GM06990 (cell line): Measurements from ENCODE around the gene ACAP2.

Source experiments
- DNase-seq: peaks from one replicate; pipeline ENCODE4 v3.0.0-alpha.2; 2011; ENCODE audit not compliant: insufficient read length; ENCODE audit errors: extremely low read depth
- H3K27me3 ChIP-seq: replicated peaks from 2 replicates; pipeline ENCODE4 v1.6.0; 2011; ENCODE audit warnings: low read length; ENCODE audit not compliant: control insufficient read depth, insufficient read depth
- H3K36me3 ChIP-seq: 2 replicates; pipeline ENCODE4 v1.5.1; 2011; ENCODE audit warnings: low read length; ENCODE audit not compliant: control insufficient read depth, insufficient read depth
- H3K4me3 ChIP-seq: replicated peaks from 2 replicates; pipeline ENCODE4 v1.5.1; 2011; ENCODE audit warnings: low read depth, mild to moderate bottlenecking, control low read depth, low read length
- CTCF ChIP-seq: IDR thresholded peaks from 2 replicates; pipeline ENCODE4 v1.5.1; 2011; ENCODE audit warnings: low read length, control low read depth, mild to moderate bottlenecking, inconsistent platforms; ENCODE audit not compliant: insufficient read depth, poor library complexity, severe bottlenecking

The ACAP2 gene

GRCh38 chr3:195352895-195353488, 89.8 kb downstream of the ACAP2 start:
- Histone ChIP-seq H3K27me3 (no peaks in the 10 kb centered on the region), H3K36me3 (peaks cover 8% of the 10 kb centered on the region), H3K4me3 (no peak overlapping the region)
- TF ChIP-seq CTCF: no peak
- DNase-seq: no peak

GRCh38 chr3:195348426-195349115, 94.2 kb downstream of the ACAP2 start:
- TF ChIP-seq CTCF: no peak
- H3K36me3 ChIP-seq: no peaks in the 10 kb centered on the region
- DNase-seq: no peak
- H3K4me3 ChIP-seq: no peak overlapping the region
- H3K27me3 ChIP-seq: no peaks in the 10 kb centered on the region

- no peak for DNase-seq
- Histone ChIP-seq H3K27me3 (no peaks in the 10 kb centered on the region), H3K4me3 (no peak overlapping the region), H3K36me3 (no peaks in the 10 kb centered on the region; the same call in none of the 2 replicates)
- TF ChIP-seq CTCF: no peak
Measured at GRCh38 chr3:195337747-195338146, 105.1 kb downstream of the ACAP2 start.

- Histone ChIP-seq H3K4me3 (no peak overlapping the region), H3K36me3 (peaks cover 2% of the 10 kb centered on the region; the same call in 1 of the 2 replicates), H3K27me3 (no peaks in the 10 kb centered on the region)
- TF ChIP-seq CTCF: no peak
- DNase-seq: no peak
Measured at GRCh38 chr3:195334967-195335366, 107.9 kb downstream of the ACAP2 start.

GRCh38 chr3:195319060-195319459, 123.8 kb downstream of the ACAP2 start:
- no peak for DNase-seq
- H3K36me3 ChIP-seq: peaks cover 7% of the 10 kb centered on the region
- TF ChIP-seq CTCF: no peak

More at GRCh38 chr3:195319060-195319459, 123.8 kb downstream of the ACAP2 start:
- H3K27me3 ChIP-seq: no peaks in the 10 kb centered on the region
- no peak overlapping the region for H3K4me3 ChIP-seq
